SK-MEL-5 (cell line): Measurements from ENCODE around the gene EPB41L3. TPM values are rescaled to one million over a fixed set of nuclear protein-coding genes. Genes with fewer than 3 reads are reported as not detected.

Experiments
- DNase-seq: peaks from one replicate; pipeline ENCODE4 v3.0.0-alpha.2; 2016; ENCODE audit warnings: low read depth, low spot score
- in situ Hi-C: cut with HindIII; loops from 2 replicates; pipeline ENCODE4 v1.10.0; 2016; ENCODE audit warnings: low sequenced_read_pairs, high pct_unique_total_duplicates, low pct_unique_long_range_greater_than_20kb
- total RNA-seq: library from RNA; depleted of rRNA; stranded (reverse); fragments of >200 nt; shearing (Covaris generic); gene quantifications from 2 replicates; pipeline ENCODE4 v1.2.3, GENCODE V29; 2014

EPB41L3 gene
- total RNA-seq, 1 experiment from 2014 or later = 107 TPM

- in situ Hi-C loops = no loop called here
- DNase-seq = no peak
Observed at GRCh38 chr18:5468394-5468793, 75.4 kb downstream of the EPB41L3 start.

GRCh38 chr18:5467671-5468070 is 76.1 kb downstream of the EPB41L3 start:
- no peak for DNase-seq
- in situ Hi-C loops = no loop called here

GRCh38 chr18:5466256-5466655 is 77.5 kb downstream of the EPB41L3 start:
- peak; percentile 88 for DNase-seq
- in situ Hi-C loops = no loop called here

- no peak for DNase-seq
- in situ Hi-C loops = no loop called here
Observed at GRCh38 chr18:5464251-5464650, 79.5 kb downstream of the EPB41L3 start.

GRCh38 chr18:5463831-5464230 is 80.0 kb downstream of the EPB41L3 start:
- in situ Hi-C loops = no loop called here
- no peak for DNase-seq

GRCh38 chr18:5463390-5463789 is 80.4 kb downstream of the EPB41L3 start:
- peak; percentile 98 for DNase-seq
- in situ Hi-C loops = no loop called here

- in situ Hi-C loops = no loop called here
- DNase-seq = peak; percentile 31
Observed at GRCh38 chr18:5462227-5462626, 81.6 kb downstream of the EPB41L3 start.

- peak; percentile 36 for DNase-seq
- in situ Hi-C loops = no loop called here
Observed at GRCh38 chr18:5461041-5461440, 82.8 kb downstream of the EPB41L3 start.

- no peak for DNase-seq
- in situ Hi-C loops = no loop called here
Observed at GRCh38 chr18:5457462-5457957, 86.3 kb downstream of the EPB41L3 start.

- in situ Hi-C loops = no loop called here
- DNase-seq = peak; percentile 66
Observed at GRCh38 chr18:5456577-5457461, 87.0 kb downstream of the EPB41L3 start.

- no peak for DNase-seq
- in situ Hi-C loops = no loop called here
Observed at GRCh38 chr18:5455674-5456073, 88.1 kb downstream of the EPB41L3 start.

- in situ Hi-C loops = no loop called here
- no peak for DNase-seq
Observed at GRCh38 chr18:5452943-5453443, 90.8 kb downstream of the EPB41L3 start.

GRCh38 chr18:5451871-5452270 is 91.9 kb downstream of the EPB41L3 start:
- in situ Hi-C loops = no loop called here
- no peak for DNase-seq

- in situ Hi-C loops = no loop called here
- DNase-seq = no peak
Observed at GRCh38 chr18:5451150-5451549, 92.6 kb downstream of the EPB41L3 start.

- in situ Hi-C loops = no loop called here
- no peak for DNase-seq
Observed at GRCh38 chr18:5449858-5450509, 93.8 kb downstream of the EPB41L3 start.

- no peak for DNase-seq
- in situ Hi-C loops = no loop called here
Observed at GRCh38 chr18:5447442-5447841, 96.4 kb downstream of the EPB41L3 start.

- in situ Hi-C loops = no loop called here
- DNase-seq = no peak
Observed at GRCh38 chr18:5444847-5445246, 99.0 kb downstream of the EPB41L3 start.

- in situ Hi-C loops = no loop called here
- no peak for DNase-seq
Observed at GRCh38 chr18:5444269-5444668, 99.5 kb downstream of the EPB41L3 start.
